HG03045 (cell line): ENCODE data around the gene MS4A18.

ENCODE experiments used
- ATAC-seq: cut with Tn5 transposase; IDR thresholded peaks from one replicate; pipeline ENCODE4 v1.9.1; 2021; ENCODE audit warnings: mild to moderate bottlenecking, moderate library complexity; ENCODE audit not compliant: unreplicated experiment

Gene MS4A18

GRCh38 chr11:60785136-60785535 is 60.6 kb downstream of the MS4A18 start, which contains the start of gene MS4A10:
Gene MS4A10, plus strand, starts transcription at chr11:60785333. Its CDS starts 5,003 bp downstream, at chr11:60790336.
- ATAC-seq: no peak

DNA sequence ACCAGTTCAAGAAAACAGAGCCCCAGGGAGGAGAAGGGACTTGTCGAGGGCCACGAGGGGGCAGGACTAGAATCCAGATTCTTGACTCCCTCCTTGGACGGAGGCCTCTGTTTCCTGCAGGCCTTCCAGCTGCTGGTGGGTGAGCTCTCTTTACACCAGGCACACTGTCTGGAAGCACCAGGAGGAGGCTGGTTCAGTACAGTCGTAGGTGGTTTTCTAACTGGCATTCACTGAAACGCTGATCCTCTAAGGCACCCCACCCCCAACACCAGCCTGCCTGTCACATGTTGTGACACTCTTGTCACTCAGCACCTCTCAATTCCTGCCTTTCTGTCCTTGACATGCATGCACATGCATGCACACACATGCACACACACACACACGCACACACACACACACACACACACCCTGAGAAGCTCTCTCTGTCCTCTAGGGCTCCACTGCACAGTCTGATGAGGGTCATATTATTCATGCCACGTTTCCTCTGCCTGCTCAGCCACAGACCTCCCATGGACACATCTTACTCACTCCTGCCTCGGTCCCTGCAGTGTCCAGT is 61.4 kb downstream of the MS4A18 start:
- no peak for ATAC-seq

- no peak for ATAC-seq
These were observed 62.5 kb downstream of the MS4A18 start for GRCh38 chr11:60786811-60787567.

- ATAC-seq: no peak
These were observed 64.0 kb downstream of the MS4A18 start for GRCh38 chr11:60788401-60789125.

DNA sequence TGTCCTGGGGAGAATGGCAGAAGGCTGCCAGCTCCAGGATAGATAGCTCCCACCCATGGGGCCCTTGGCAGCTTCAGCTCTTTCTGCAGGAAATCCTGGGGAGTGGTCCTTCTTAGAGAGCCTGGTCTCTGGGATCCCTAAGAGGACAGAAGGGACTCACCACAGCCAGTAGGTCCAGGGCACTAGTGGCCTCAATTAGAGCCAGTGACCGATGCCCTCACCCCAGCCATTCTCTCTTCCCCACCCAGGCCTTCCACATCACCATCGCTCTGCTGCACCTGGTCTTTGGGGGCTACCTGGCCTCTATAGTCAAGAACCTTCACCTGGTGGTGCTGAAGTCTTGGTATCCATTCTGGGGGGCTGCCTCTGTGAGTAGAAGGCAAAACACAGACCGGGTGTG is 66.2 kb downstream of the MS4A18 start:
- no peak for ATAC-seq

GRCh38 chr11:60791153-60791933 is 66.8 kb downstream of the MS4A18 start:
- no peak for ATAC-seq

DNA sequence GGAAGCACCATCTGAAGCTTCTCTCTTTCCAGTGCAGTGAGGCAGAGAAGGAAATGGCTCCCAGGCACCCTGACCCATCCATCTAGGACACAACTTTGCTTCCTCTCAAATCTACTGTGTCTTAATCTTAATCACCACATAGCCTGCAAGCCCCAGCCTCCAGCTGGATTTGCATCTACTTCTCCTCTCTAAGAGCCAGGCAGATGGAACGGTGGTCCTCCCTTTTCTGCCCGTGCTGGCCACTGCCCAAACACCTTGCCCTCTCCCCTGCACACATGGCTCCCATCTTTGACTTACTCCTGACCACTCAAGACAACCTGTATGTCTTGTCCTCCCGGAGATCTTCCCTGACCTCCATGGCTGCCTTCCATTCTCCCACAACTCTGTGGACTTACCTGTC is 68.0 kb downstream of the MS4A18 start:
- no peak for ATAC-seq
